Measurements from ENCODE around the gene DHX58.

GRCh38 chr17:42131232-42131631, 18.7 kb upstream of the DHX58 start:
- TF ChIP-seq EZH2phosphoT487 (IDR thresholded peaks at IDR 0.05; ENCODE audit: low read length) (no peak), CTCF (IDR thresholded peaks at IDR 0.05; ENCODE audit: low read length) (no peak)
